SH-SY5Y (cell line): ENCODE results near the gene AZU1.

ENCODE experiments used
- GATA2 ChIP-seq: IDR thresholded peaks from 2 replicates; pipeline ENCODE4 v1.6.1; 2011; ENCODE audit warnings: mild to moderate bottlenecking, low read depth, low read length
- GATA3 ChIP-seq: IDR thresholded peaks from 2 replicates; pipeline ENCODE4 v1.6.1; 2011; ENCODE audit warnings: low read depth, mild to moderate bottlenecking, low read length, moderate library complexity

AZU1 gene

GRCh38 chr19:810883-811489, 16.7 kb upstream of the AZU1 start:
- no peak for TF ChIP-seq GATA3
- TF ChIP-seq GATA2, result no peak

DNA sequence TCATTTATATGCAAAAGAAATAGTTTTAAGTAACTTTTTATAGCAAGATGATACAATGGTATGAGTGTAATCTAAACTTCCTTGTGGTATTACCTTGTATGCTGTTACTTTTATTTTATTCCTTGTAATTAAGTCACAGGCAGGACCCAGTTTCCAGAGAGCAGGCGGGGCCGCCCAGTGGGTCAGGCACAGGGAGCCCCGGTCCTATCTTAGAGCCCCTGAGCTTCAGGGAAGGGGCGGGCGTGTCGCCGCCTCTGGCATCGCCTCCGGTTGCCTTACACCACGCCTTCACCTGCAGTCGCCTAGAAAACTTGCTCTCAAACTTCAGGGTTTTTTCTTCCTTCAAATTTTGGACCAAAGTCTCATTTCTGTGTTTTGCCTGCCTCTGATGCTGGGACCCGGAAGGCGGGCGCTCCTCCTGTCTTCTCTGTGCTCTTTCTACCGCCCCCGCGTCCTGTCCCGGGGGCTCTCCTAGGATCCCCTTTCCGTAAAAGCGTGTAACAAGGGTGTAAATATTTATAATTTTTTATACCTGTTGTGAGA, 16.1 kb upstream of the AZU1 start:
- TF ChIP-seq GATA2, result no peak
- no peak for TF ChIP-seq GATA3

- TF ChIP-seq GATA3, result no peak
- no peak for TF ChIP-seq GATA2
These were observed 15.4 kb upstream of the AZU1 start for GRCh38 chr19:812049-812746.

- TF ChIP-seq GATA2 (no peak), GATA3 (no peak)
These were observed 14.9 kb upstream of the AZU1 start for GRCh38 chr19:812747-813218.

DNA sequence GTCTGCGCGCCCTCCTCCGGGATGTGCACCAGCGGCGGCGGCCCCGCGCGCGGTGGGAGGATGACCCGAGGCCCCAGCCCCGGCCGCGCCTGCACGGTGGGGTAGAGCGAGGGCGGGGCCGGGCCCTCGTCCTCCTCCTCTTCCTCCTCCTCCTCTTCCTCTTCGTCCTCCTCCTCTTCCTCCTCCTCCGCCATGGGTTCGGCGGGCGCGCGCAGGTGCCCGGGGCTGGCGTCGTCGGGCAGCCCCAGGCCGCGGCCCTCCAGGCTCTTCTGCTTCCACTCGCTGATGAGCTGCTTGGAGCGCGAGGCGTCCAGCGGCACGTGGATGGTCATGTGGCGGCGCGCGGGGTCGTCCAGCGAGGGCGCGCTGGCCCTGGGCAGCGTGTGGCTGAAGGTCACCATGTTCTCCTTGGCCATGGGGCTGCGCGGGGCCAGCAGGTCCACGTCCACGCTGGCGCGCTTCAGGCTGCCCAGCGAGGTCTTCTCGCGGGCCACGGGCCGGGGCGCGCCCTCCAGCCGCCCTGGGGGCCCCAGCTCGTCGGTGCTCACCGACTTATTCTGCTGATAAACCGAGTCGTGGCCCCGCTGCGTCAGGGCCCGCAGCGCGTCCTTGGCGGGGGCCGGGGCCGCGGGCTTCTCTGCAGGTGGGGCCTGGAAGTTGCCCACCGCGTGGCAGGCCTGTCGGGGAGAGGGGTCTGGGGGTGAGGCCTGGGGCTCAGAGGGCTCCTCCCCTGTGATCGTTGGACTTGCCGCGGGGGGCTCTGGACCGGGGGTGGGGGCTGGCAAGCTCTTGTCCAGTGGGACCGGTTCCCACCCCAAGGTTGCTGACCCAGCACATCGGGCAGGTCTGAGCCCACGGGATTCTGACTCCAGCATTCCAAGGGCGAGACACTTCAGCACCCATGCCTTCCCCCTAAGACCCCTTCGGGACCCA, 14.2 kb upstream of the AZU1 start:
- TF ChIP-seq GATA3 (no peak), GATA2 (no peak)

DNA sequence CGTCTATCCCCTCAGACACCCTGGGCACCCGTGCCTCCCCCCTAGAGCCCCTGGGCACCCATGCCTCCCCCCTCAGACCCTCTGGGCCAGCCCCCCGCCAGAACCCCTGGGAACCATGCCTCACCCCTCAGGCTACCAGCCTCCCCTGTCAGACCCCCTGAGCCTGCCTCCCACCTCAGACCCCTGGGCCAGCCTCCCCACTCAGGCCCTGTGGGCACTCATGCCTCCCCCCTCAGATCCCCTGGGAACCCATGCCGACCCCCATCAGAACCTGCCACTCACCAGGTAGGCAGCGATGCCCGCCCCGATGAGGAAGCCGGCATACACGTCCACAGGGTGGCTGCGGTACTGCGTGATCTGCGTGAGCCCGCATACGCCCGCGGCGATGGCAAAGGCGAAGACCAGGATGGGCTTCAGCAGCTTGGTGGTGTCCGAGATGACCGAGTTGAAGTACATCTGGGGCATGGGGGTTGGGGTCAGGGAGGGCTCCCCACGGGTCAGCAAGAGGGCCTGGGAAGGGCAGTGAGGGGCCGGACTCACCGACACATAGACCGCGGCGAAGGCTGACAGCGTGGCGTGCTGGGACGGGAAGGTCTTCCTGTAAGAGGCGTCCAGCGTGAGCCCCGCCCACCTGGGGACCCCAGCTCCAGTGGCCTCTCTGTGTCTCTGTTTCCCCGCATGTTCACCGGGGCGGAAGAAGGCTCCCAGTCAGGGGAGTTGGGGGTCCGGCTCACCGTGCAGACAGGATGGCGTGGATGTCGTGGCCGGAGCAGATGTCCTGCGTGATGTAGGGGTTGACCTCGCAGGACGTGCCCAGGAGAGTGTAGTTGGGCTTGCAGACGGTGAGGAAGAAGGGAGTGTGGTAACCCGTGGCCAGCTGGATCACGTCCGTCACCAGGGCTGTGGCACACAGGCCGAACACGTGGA, 13.2 kb upstream of the AZU1 start:
- TF ChIP-seq GATA3 (no peak), GATA2 (no peak)

DNA sequence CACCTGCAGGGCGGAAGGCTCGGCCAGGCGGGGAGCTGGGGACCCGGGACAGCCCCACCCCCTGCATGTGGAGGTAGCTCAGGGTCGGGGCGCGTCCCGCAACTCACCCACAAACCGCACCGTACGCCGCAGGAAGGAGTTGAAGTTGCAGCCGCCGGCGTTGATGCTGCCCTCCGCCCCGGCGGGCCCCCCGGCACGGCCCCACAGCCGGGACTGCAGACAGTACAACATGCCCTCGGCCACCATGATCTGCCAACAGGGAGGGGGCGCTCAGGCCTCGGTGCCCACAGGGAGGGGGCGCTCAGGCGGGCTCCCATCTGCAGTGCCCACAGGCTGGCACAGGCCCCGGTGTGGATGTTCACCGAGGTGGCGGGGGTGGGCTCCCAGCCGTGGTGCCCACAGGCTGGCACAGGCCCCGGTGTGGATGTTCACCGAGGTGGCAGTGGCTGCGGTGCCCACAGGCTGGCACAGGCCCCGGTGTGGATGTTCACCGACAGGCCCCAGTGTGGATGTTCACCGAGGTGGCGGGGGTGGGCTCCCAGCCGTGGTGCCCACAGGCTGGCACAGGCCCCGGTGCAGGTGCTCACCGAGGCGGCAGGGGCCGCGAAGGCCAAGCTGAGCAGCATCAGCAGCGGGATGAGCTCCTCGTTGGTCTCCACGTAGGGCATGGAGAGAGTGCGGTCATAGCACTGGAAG, 12.4 kb upstream of the AZU1 start:
- TF ChIP-seq GATA2, result no peak
- TF ChIP-seq GATA3, result no peak

DNA sequence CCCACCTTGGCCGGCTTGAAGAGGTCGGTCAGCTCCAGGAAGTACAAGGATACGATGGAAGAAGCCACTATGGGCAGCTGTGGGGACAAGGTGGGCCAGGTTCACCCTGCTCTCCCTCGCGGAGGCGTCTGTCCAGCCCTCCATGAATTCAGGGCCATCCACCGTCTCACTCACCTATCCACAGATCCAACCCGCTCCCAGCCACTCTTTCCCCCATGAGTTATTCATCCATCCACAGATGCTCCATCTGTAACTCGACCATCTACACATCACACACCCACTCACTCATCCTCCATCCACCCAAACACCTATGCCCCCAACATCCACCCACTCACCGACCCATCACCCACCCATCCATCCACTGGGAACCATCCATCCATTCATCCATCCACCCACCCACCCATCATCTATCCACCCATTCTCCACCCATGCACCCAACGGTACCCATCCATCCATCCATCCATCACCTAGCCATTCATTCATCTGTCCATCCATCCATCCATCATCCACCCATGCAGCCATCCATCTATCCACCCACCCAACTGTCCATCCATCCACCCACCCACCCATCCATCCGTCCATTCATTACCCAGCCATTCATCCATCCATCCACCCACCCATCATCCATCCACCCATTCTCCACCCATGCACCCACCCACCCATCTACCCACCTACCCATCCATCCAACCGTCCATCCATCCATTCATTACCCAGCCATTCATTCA, 11.7 kb upstream of the AZU1 start:
- TF ChIP-seq GATA3, result no peak
- no peak for TF ChIP-seq GATA2

DNA sequence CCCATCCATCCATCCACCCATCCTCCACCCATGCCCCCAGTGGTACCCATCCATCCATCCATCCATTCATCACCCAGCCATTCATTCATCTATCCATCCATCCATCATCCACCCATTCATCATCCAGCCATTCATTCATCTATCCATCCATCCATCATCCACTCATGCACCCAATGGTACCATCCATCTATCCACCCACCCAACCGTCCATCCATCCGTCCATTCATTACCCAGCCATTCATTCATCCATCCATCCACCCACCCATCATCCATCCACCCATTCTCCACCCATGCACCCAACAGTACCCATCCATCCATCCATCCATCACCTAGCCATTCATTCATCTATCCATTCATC, 11.2 kb upstream of the AZU1 start:
- TF ChIP-seq GATA3 (no peak), GATA2 (no peak)

DNA sequence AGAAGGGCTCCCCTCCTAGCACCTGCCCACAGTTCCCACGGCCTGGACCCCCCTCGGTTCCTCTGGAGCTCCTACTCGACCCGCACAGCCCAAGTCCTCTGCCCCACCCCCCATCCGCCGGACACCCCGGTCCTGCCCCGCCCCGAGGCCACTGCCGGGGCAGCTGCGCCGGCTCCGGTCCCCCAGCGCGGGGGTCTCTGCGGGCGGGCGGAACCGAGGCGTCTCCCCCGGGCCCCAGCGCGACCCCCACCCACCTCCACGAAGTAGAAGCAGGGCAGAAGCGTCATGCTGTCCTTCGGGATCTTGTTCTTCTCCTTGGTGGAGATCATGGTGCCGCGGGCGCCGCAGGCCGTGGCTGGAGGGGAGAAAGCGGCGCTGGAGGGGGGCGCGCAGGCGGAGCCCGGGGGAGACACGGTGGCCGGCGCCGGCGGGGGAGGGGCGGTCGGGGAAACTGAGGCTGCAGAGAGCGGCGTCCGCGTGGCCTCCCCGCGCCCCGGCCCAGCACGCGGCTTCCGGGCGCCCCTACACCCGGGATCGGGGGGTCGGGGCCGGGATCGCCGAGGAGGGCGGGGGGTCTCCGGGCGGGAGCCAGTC, 6.3 kb upstream of the AZU1 start:
- TF ChIP-seq GATA2, result no peak
- no peak for TF ChIP-seq GATA3

DNA sequence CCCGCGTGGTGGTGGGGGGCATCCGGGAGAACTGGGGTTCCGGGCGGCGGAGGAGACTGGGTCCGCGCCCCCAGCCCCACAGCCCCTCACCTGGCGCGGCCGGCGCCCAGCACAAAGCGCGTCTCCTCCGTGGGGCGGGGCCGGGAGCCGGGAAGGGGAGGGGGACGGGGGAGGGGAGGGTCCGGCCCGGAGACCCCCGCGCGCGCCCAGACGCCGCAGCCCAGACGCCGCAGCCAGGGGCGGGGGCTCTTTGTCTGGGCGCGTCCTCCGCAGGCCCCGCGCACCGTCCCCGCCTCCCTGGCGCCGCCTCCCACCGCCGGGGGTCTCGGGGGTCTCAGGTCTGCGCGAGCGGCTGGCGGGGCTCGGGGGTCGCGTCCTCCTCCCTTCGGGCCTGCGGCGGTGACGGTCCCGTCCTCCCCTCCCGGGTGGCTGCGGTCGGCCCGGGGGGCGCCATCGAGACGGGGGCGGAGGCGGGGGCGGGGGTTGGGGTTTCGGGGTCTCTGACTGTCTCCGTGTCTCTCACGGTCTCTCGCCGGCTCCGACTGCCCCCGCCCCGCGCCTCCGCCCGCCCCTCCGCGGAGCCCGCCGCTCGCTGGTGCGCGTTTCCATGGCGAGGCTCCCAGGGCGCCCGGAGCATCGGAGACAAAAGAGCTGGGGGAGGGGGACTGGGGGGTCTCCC, 5.7 kb upstream of the AZU1 start, which contains the start of gene PLPPR3:
Gene PLPPR3 (minus strand): TSS at position 131 of the 679 bp plus-strand sequence. CDS start 396 bp downstream, outside the sequence.
- no peak for TF ChIP-seq GATA2
